K562 (cell line): ENCODE results near the gene EPHB2. TPM values are rescaled to one million over a fixed set of nuclear protein-coding genes. Genes with fewer than 3 reads are reported as not detected.
A peak's percentile ranks its signal among the peaks of the same experiment; 100 is the strongest.

Source experiments
- BCOR ChIP-seq: fragments of 450-650 bp; IDR thresholded peaks from 2 replicates; pipeline ENCODE4 v1.6.1; 2016
- CBFB ChIP-seq: sonication (generic); formaldehyde crosslinking; IDR thresholded peaks from 2 replicates; pipeline ENCODE4 v1.4.0; 2020; ENCODE audit warnings: mild to moderate bottlenecking, missing genetic modification reagents
- FOXK1 ChIP-seq: sonication (generic); formaldehyde crosslinking; IDR thresholded peaks from 2 replicates; pipeline ENCODE4 v1.8.0; 2022; ENCODE audit warnings: missing genetic modification reagents, mild to moderate bottlenecking, borderline replicate concordance
- GTF2E2 ChIP-seq: fragments of 200-800 bp; sonication (Bioruptor generic); IDR thresholded peaks from 2 replicates; pipeline ENCODE4 v1.6.1; 2016; ENCODE audit warnings: missing genetic modification characterization, missing compliant biosample characterization
- HBP1 ChIP-seq: fragments of 450-650 bp; formaldehyde crosslinking; IDR thresholded peaks from 2 replicates; pipeline ENCODE4 v1.4.0; 2022; ENCODE audit warnings: missing genetic modification characterization
- HDAC6 ChIP-seq: IDR thresholded peaks from 2 replicates; pipeline ENCODE4 v1.6.1; 2012; ENCODE audit warnings: low read depth, mild to moderate bottlenecking, control low read depth, inconsistent platforms, low read length, moderate library complexity
- NFXL1 ChIP-seq: fragments of 450-650 bp; formaldehyde crosslinking; IDR thresholded peaks from 2 replicates; pipeline ENCODE4 v1.4.0; 2021; ENCODE audit warnings: mild to moderate bottlenecking
- PPARD ChIP-seq: fragments of 250-450 bp; sonication (Bioruptor Pico); IDR thresholded peaks from 2 replicates; pipeline ENCODE4 v1.8.0; 2022; ENCODE audit warnings: inconsistent platforms, mild to moderate bottlenecking, moderate library complexity
- THAP12 ChIP-seq: fragments of 250-450 bp; sonication (Bioruptor Pico); IDR thresholded peaks from 2 replicates; pipeline ENCODE4 v1.9.0; 2021; ENCODE audit warnings: mild to moderate bottlenecking, inconsistent platforms
- ZFP36 ChIP-seq: fragments of 150-350 bp; IDR thresholded peaks from 2 replicates; pipeline ENCODE4 v1.6.1; 2018; ENCODE audit warnings: low read length, low read depth; ENCODE audit not compliant: partially characterized antibody
- ZNF140 ChIP-seq: fragments of 250-450 bp; sonication (Bioruptor Pico); IDR thresholded peaks from 2 replicates; pipeline ENCODE4 v1.8.0; 2021; ENCODE audit warnings: moderate library complexity, mild to moderate bottlenecking, inconsistent platforms
- ZNF253 ChIP-seq: fragments of 250-450 bp; sonication (Bioruptor Pico); conservative IDR thresholded peaks from 2 replicates; pipeline ENCODE4 v1.6.1; 2021; ENCODE audit warnings: mild to moderate bottlenecking
- ZNF316 ChIP-seq: fragments of 450-650 bp; IDR thresholded peaks from 2 replicates; pipeline ENCODE4 v1.6.1; 2016
- ZNF445 ChIP-seq: fragments of 250-450 bp; sonication (Bioruptor Pico); IDR thresholded peaks from 2 replicates; pipeline ENCODE4 v1.4.0; 2020; ENCODE audit warnings: low read depth, mild to moderate bottlenecking, moderate library complexity
- ZNF668 ChIP-seq: fragments of 250-450 bp; sonication (Bioruptor Pico); IDR thresholded peaks from 2 replicates; pipeline ENCODE4 v1.8.0; 2022; ENCODE audit warnings: mild to moderate bottlenecking, inconsistent platforms
- ZNF76 ChIP-seq: fragments of 250-450 bp; sonication (Bioruptor Pico); IDR thresholded peaks from 2 replicates; pipeline ENCODE4 v1.4.0; 2020; ENCODE audit warnings: mild to moderate bottlenecking, moderate library complexity, borderline replicate concordance
- polyA plus RNA-seq, 8 experiments: library from polyadenylated mRNA; depleted of rRNA in 4 of 8; stranded (reverse) in 5 of 8; unstranded in 3 of 8; fragments of >200 nt; fragmentation: Nextera tagmentation in 2 of 8; fragmentation: Illumina TruSeq in 1 of 8; extraction: Ambion mirVana in 2 of 8; extraction: Trizol in 1 of 8; gene quantifications; 2 replicates each; pipeline versions ENCODE4 v1.2.1 to v1.2.3, GENCODE V29; 2011 to 2014; ENCODE audit warnings: inconsistent platforms in 1 of 8, missing spikeins in 1 of 8
- total RNA-seq, 7 experiments: library from RNA; depleted of rRNA in 6 of 7; stranded (reverse); fragments of >200 nt in 6 of 7; fragmentation: Illumina TruSeq in 2 of 7; extraction: Trizol in 2 of 7; gene quantifications; 2 replicates each; pipeline versions ENCODE4 v1.2.1 to v1.2.3, GENCODE V29; 2011 to 2021; ENCODE audit warnings: low replicate concordance in 1 of 7
- TF ChIP-seq, protein P1 (sequence below): IDR thresholded peaks from 2 replicates; pipeline ENCODE4 v1.6.1; 2011; ENCODE audit not compliant: insufficient read length; ENCODE audit errors: extremely low read depth
- TF ChIP-seq, protein P2 (sequence below), 2 experiments: IDR thresholded peaks; 2 replicates each; pipeline ENCODE4 v1.6.1; 2011; ENCODE audit warnings: borderline replicate concordance in 1 of 2, control low read depth in 1 of 2, low read depth in 1 of 2, low read length in 1 of 2, mild to moderate bottlenecking in 1 of 2, mixed read lengths in 1 of 2, moderate library complexity in 1 of 2; ENCODE audit not compliant: insufficient read depth in 1 of 2, insufficient read length in 1 of 2, poor library complexity in 1 of 2, severe bottlenecking in 1 of 2; ENCODE audit errors: extremely low read depth in 1 of 2

The EPHB2 gene
- total and polyA plus RNA-seq, 9 of the 15 experiments (the other 6 are each of a cell fraction or from before 2014, with no cell fraction given), result not detected

GRCh38 chr1:22855668-22856606 lies 145.3 kb downstream of the EPHB2 start (continued):
- TF ChIP-seq HBP1, result no peak
- no peak for TF ChIP-seq ZNF253 (CRISPR knock-in tag)
- no peak for TF ChIP-seq NFXL1 (CRISPR knock-in tag)
- no peak for TF ChIP-seq THAP12 (CRISPR knock-in tag)
- no peak for TF ChIP-seq ZNF316
- no peak for TF ChIP-seq HDAC6
- TF ChIP-seq, protein P1, sequence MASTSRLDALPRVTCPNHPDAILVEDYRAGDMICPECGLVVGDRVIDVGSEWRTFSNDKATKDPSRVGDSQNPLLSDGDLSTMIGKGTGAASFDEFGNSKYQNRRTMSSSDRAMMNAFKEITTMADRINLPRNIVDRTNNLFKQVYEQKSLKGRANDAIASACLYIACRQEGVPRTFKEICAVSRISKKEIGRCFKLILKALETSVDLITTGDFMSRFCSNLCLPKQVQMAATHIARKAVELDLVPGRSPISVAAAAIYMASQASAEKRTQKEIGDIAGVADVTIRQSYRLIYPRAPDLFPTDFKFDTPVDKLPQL, result no peak
- no peak for TF ChIP-seq GTF2E2 (tag)
- TF ChIP-seq ZNF668 (CRISPR knock-in tag), result no peak
- peak; percentile 51; the same call in 1 of the 2 replicates for TF ChIP-seq BCOR
- no peak for TF ChIP-seq CBFB (CRISPR knock-in tag)
- TF ChIP-seq, protein P2, sequence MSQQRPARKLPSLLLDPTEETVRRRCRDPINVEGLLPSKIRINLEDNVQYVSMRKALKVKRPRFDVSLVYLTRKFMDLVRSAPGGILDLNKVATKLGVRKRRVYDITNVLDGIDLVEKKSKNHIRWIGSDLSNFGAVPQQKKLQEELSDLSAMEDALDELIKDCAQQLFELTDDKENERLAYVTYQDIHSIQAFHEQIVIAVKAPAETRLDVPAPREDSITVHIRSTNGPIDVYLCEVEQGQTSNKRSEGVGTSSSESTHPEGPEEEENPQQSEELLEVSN (IDR thresholded peaks at IDR 0.05; ENCODE audit: borderline replicate concordance in 1 of 2, extremely low read depth in 1 of 2, insufficient read depth in 1 of 2, insufficient read length in 1 of 2, low read depth in 1 of 2, low read length in 1 of 2, poor library complexity in 1 of 2, severe bottlenecking in 1 of 2), result no peak
- TF ChIP-seq FOXK1 (CRISPR knock-in tag), result no peak
- no peak for TF ChIP-seq ZNF140 (CRISPR knock-in tag)
- TF ChIP-seq ZNF445 (CRISPR knock-in tag), result no peak
- TF ChIP-seq ZNF76 (CRISPR knock-in tag), result no peak
- peak; percentile 70 for TF ChIP-seq ZFP36
- TF ChIP-seq PPARD, result no peak
